GM21447 (cell line): ENCODE data around the gene GGA1.

Experiments used
- ATAC-seq: cut with Tn5 transposase; IDR thresholded peaks from one replicate; pipeline ENCODE4 v1.9.1; 2021; ENCODE audit not compliant: unreplicated experiment

Gene GGA1

GRCh38 chr22:37608477-37609239 is at the start of gene GGA1:
Gene GGA1 (plus strand): TSS chr22:37608834. CDS start chr22:37608861, 27 bp downstream.
- peak; percentile 69 for ATAC-seq

GRCh38 chr22:37559521-37559900 is 49.1 kb upstream of the GGA1 start:
- no peak for ATAC-seq

- no peak for ATAC-seq
These were observed 48.6 kb upstream of the GGA1 start, which contains the start of gene CDC42EP1 for GRCh38 chr22:37559901-37560607. Gene CDC42EP1 (plus strand): TSS chr22:37560480. CDS start chr22:37566350, 5,870 bp downstream.

GRCh38 chr22:37560608-37561211 is 47.9 kb upstream of the GGA1 start:
- ATAC-seq: no peak

GRCh38 chr22:37561212-37562048 is 47.2 kb upstream of the GGA1 start:
- ATAC-seq: no peak

GRCh38 chr22:37562049-37562875 is 46.4 kb upstream of the GGA1 start:
- ATAC-seq: no peak

GRCh38 chr22:37563153-37564081 is 45.2 kb upstream of the GGA1 start:
- ATAC-seq: no peak

GRCh38 chr22:37564111-37564711 is 44.4 kb upstream of the GGA1 start:
- ATAC-seq: no peak

GRCh38 chr22:37565830-37566229 is 42.8 kb upstream of the GGA1 start:
- no peak for ATAC-seq

GRCh38 chr22:37566329-37566837 is 42.3 kb upstream of the GGA1 start:
- ATAC-seq: no peak

- peak; percentile 82 for ATAC-seq
These were observed 41.5 kb upstream of the GGA1 start for GRCh38 chr22:37566903-37567798.

GRCh38 chr22:37568012-37568411 is 40.6 kb upstream of the GGA1 start:
- no peak for ATAC-seq

GRCh38 chr22:37568448-37569008 is 40.1 kb upstream of the GGA1 start:
- no peak for ATAC-seq

GRCh38 chr22:37569009-37569920 is 39.4 kb upstream of the GGA1 start:
- no peak for ATAC-seq

- no peak for ATAC-seq
These were observed 38.5 kb upstream of the GGA1 start for GRCh38 chr22:37569921-37570660.

GRCh38 chr22:37570661-37570976 is 38.0 kb upstream of the GGA1 start:
- no peak for ATAC-seq
